ENCODE measurements around the gene MGAT5.
A peak's percentile ranks its signal among the peaks of the same experiment; 100 is the strongest.

MGAT5 gene

DNA sequence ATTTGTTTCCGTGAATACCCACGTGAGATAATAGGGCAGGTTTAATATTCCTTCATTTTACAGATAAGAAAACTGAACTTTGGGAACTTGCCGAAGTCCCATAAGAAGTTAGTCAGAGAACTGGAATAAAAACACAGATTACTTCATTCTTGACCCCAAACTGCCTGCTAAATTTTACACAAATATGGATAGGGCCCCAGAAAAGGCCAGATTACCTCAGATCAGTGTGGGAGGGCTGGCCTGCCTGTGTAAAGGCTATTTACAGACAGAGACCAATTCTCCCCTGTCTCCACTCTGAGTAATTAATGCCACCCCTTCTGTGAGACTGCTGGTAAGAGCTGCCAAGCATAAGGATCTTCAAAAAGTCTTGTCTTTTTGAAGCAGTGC lies 139.2 kb downstream of the MGAT5 start:
- DNase-seq (ENCODE audit: low spot score) (no peak), FAIRE-seq (no peak)

DNA sequence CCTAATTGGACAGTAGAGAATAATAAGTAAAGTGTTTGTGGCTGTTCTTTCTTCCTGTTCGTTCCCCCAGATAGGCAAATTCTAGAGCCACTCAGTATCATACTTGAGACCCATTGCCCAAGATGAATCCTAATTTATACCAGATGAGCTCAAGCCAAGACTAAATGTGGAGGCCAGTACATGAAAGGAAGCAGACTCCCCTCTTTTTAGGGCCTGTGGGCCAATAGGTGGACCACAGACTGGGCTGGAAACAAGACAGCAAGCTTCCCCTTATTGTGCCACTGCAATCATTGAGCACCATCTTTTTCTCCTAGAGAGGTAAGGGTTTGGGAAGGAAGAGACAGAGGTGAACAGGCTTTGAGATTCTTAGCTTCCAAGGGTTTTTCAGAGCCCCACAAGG lies 141.9 kb downstream of the MGAT5 start:
- DNase-seq (ENCODE audit: low spot score) (no peak), FAIRE-seq (no peak)

GRCh38 chr2:134396493-134396892 lies 142.6 kb downstream of the MGAT5 start:
- FAIRE-seq (no peak), DNase-seq (ENCODE audit: low spot score) (no peak)

- no peak for FAIRE-seq
Observed at GRCh38 chr2:134397146-134397896, 143.4 kb downstream of the MGAT5 start.

DNA sequence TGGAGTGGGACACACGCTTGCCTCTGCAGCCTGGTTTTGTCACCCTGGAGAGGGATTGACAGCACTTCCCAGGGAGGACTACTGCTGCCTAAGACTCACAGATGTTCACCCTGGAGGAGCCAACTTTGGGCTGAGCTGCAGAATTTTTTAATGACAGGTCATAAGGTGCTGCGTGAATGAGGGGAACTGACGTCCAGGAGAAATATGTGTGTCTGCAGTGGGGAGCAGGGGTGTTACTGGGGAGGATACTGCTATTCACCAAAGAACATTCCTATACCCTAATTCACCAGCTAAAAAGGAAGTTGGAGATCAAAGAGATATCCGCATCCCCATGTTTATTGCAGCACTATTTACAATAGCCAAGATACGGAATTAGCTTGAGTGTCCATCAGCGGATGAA lies 144.4 kb downstream of the MGAT5 start:
- FAIRE-seq, result no peak
- no peak for DNase-seq (ENCODE audit: low spot score)

More at GRCh38 chr2:134397146-134397896, 143.4 kb downstream of the MGAT5 start:
- DNase-seq (ENCODE audit: low spot score), result no peak

DNA sequence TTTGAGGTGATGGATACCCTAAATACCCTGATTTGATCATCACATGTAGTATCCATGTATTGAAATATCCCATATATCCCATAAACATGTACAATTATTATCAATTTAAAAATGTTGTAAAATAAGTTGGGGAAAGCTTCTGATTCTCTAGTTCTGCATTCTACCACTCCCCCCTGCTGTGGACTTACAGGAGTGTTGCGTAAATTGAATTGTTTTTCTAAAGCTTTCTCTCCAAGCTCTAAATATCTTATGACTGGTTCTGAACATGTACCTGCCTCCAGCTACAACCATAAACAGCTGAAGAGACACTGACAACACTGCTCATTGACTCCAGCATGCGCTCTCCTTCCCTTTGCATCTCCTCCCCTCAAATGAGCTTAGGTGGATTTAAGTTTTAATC lies 145.2 kb downstream of the MGAT5 start:
- DNase-seq (ENCODE audit: low spot score), result no peak
- no peak for FAIRE-seq

DNA sequence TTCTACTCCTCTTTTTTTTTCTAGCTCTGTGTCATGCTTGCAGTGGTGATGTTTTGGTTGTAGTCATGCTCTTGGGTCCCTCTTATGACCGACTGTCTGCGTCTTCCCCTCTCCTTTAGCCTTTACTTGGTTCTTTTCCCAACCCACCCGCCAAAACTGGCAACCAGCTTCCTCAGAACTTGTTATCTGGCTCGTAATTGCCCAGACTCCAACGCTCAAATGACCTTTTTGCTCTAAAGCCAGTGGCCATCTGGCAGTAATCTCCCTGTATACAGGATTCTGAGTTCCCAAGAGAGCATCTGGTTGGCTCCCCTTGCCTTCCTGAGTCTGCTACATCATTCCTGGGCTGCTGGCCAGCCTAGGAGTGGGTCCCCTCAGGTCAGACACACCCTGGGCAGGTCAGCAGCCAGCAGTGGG lies 147.2 kb downstream of the MGAT5 start:
- no peak for DNase-seq (ENCODE audit: low spot score)
- no peak for FAIRE-seq

DNA sequence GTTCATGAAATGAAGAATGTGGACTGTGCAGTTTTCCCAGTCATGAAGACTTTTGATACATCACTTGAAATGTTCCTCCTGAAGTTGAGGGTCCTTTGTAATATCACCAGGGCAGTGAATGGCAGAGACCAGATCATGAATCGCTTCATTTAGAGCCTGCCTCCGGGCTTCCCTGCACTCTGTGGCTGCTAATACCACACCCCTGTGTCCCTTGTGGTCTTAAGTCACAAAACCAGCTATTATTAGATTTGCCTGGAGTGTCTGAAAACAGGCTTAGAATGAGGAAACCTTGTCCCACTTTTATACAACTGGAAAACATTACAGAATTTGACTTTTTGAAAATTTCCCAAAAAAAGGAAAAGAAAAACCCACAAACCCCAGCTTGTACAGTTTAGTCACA lies 147.9 kb downstream of the MGAT5 start:
- FAIRE-seq, result no peak
- no peak for DNase-seq (ENCODE audit: low spot score)

GRCh38 chr2:134402410-134402809 lies 148.5 kb downstream of the MGAT5 start:
- DNase-seq (ENCODE audit: low spot score) (no peak), FAIRE-seq (no peak)

DNA sequence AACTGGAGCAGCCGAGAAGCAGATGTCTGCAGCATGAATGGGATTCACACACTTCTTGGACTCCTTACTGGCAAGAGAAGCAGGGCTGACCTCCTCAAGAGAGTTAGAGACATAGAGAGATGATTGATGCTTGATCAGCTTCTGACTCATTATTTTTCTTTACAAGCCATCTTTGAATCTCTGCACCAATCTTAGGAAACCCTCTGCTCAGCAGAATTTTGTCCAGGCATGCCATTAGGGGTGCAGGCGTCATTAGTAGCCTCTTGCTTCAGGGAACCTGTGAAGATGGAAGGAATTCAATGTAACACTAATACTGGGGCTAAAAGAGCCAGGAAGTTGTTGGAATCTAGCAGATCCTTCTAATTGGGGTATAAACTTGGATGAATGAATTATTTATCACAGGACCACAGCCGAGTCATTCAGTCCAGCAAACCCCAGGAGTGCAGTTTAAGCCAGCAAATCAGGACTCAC lies 151.8 kb downstream of the MGAT5 start:
- FAIRE-seq (no peak), DNase-seq (ENCODE audit: low spot score) (no peak)

- DNase-seq (ENCODE audit: low spot score) (no peak), FAIRE-seq (no peak)
Observed at GRCh38 chr2:134406311-134406710, 152.4 kb downstream of the MGAT5 start.

GRCh38 chr2:134406736-134407135 lies 152.9 kb downstream of the MGAT5 start:
- DNase-seq (ENCODE audit: low spot score), result no peak
- no peak for FAIRE-seq

GRCh38 chr2:134407154-134407890 lies 153.4 kb downstream of the MGAT5 start:
- no peak for FAIRE-seq

GRCh38 chr2:134408386-134408785 lies 154.5 kb downstream of the MGAT5 start:
- DNase-seq (ENCODE audit: low spot score) (no peak), FAIRE-seq (no peak)

More at GRCh38 chr2:134407154-134407890, 153.4 kb downstream of the MGAT5 start:
- no peak for DNase-seq (ENCODE audit: low spot score)

GRCh38 chr2:134408791-134409190 lies 154.9 kb downstream of the MGAT5 start:
- DNase-seq (ENCODE audit: low spot score), result no peak
- no peak for FAIRE-seq

DNA sequence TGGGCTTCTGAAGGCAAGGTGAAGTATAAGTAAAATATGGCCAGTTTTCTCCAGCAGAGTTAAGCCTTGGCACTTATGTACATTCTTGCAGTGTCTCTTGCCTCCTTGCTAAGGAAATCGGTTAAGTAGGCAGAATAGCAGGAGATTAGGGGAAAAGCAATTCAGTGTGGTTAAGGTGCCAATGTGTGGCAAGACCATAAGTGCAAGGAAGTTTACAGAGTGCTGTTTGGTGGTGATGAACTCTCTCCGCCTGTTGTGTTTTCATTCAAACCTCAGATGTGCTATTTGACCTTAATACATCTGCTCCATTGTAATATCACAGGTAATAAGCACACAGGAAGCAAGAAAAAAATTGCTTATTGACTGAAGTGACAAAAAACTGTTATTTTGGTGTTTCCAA lies 156.1 kb downstream of the MGAT5 start:
- FAIRE-seq, result no peak

DNA sequence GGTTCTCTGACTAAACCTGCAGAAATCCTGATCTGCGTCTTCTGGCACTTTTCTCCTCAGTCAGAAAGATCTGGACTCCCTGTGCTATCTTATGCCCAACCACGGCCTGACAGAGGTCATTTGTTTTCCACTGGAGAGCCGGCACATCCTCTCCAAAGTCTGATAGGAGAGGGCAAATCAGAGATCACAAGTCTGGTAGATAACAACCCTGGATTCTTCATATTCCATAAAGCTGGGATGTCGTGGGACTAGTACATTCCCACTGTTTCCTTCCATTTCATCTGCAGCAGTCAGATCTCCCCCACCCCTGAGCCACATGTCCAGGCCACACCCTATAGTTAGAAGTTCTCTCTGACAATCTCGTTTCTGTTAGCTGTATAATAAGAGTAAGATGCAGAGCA lies 157.0 kb downstream of the MGAT5 start:
- no peak for DNase-seq (ENCODE audit: low spot score)
- FAIRE-seq, result no peak

More for the DNA sequence above, 156.1 kb downstream of the MGAT5 start:
- DNase-seq (ENCODE audit: low spot score), result no peak

- no peak for FAIRE-seq
- no peak for DNase-seq (ENCODE audit: low spot score)
Observed at GRCh38 chr2:134411279-134411827, 157.5 kb downstream of the MGAT5 start.

- peak; percentile 38 for DNase-seq (ENCODE audit: low spot score)
- no peak for FAIRE-seq
Observed at GRCh38 chr2:134411828-134412638, 158.2 kb downstream of the MGAT5 start.

DNA sequence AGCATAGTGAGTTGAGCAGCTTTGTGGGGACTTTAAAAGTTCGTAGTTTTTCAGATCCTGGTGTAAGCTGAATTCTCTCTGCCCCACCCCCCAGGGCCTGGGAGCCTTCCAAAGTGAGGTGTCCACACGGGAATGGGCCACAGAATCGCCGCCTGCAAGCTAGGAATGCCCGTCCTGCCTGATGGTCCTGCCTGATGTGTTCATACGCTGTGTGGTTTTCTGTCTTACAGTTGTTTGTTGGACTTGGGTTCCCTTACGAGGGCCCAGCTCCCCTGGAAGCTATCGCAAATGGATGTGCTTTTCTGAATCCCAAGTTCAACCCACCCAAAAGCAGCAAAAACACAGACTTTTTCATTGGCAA lies 158.7 kb downstream of the MGAT5 start:
- FAIRE-seq, result no peak

GRCh38 chr2:134413430-134413829 lies 159.6 kb downstream of the MGAT5 start:
- DNase-seq (ENCODE audit: low spot score) (no peak), FAIRE-seq (no peak)

More for the DNA sequence above, 158.7 kb downstream of the MGAT5 start:
- no peak for DNase-seq (ENCODE audit: low spot score)

DNA sequence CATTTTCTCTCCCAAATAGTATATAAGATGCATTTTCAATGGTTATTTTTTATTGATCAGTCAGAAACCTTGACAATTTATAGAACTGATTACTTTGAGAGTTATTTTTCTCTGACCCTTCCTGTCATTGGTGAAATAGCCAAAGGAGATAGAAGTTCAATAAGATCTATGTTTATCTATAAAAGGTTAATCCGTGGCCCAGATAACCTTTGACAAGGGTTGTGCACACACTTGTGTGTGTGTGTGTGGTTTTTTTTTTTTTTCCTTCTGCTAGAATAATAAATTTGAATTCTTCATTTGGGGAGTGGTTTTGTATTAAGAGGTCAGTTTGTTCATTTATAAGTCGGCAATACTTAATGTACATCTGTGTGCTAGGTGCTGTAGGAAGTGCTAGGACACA lies 160.0 kb downstream of the MGAT5 start:
- DNase-seq (ENCODE audit: low spot score) (no peak), FAIRE-seq (no peak)

Data from RCC 7860 (cell line).